Skeletal muscle satellite cell (primary cell): ENCODE data around the gene BPGM.

Source experiments
- H3K27me3 ChIP-seq: 2 replicates; pipeline ENCODE4 v1.7.0; 2013; ENCODE audit warnings: low read length; ENCODE audit not compliant: control insufficient read depth, insufficient read depth
- H3K36me3 ChIP-seq: 2 replicates; pipeline ENCODE4 v1.7.0; 2013; ENCODE audit warnings: mild to moderate bottlenecking, control low read depth, low read length; ENCODE audit not compliant: insufficient read depth
- H3K4me1 ChIP-seq: 2 replicates; pipeline ENCODE4 v1.7.0; 2013; ENCODE audit warnings: low read length; ENCODE audit not compliant: control insufficient read depth, insufficient read depth
- H3K4me2 ChIP-seq: 2 replicates; pipeline ENCODE4 v1.7.0; 2013; ENCODE audit warnings: mild to moderate bottlenecking, low read length
- H3K4me3 ChIP-seq: 2 replicates; pipeline ENCODE4 v1.7.0; 2013; ENCODE audit warnings: low read length
- H3K9ac ChIP-seq: 2 replicates; pipeline ENCODE4 v1.7.0; 2013; ENCODE audit warnings: mild to moderate bottlenecking, low read depth, low read length, moderate library complexity
- H3K9me3 ChIP-seq: replicated peaks from 2 replicates; pipeline ENCODE4 v1.7.0; 2013; ENCODE audit warnings: mild to moderate bottlenecking, control low read depth, low read length

The BPGM gene

DNA sequence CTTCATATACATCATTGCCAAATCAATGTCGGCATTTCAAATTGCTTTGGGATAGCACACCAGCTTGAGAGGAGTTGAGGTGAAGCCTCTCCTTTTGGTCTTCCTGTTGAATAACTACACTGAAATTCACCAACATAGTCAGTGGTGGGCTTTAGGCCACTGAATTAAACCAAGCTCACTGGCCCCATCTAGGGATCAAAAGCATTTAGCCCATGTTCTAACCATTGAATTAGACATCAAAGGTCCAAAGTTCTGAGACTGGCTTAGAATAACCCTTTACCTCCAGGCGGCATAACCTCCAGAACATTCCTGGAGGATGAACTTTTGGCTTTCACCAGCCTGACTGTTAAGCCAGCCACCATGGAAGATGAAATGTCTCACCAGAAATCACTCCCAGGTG is 54.6 kb downstream of the BPGM start:
- Histone ChIP-seq H3K27me3 (no peaks in the 10 kb centered on the region), H3K9ac (no peak overlapping the region), H3K9me3 (no peaks in the 10 kb centered on the region), H3K4me2 (no peak overlapping the region), H3K4me3 (no peak overlapping the region), H3K36me3 (no peaks in the 10 kb centered on the region), H3K4me1 (peaks cover 12% of the 10 kb centered on the region)

DNA sequence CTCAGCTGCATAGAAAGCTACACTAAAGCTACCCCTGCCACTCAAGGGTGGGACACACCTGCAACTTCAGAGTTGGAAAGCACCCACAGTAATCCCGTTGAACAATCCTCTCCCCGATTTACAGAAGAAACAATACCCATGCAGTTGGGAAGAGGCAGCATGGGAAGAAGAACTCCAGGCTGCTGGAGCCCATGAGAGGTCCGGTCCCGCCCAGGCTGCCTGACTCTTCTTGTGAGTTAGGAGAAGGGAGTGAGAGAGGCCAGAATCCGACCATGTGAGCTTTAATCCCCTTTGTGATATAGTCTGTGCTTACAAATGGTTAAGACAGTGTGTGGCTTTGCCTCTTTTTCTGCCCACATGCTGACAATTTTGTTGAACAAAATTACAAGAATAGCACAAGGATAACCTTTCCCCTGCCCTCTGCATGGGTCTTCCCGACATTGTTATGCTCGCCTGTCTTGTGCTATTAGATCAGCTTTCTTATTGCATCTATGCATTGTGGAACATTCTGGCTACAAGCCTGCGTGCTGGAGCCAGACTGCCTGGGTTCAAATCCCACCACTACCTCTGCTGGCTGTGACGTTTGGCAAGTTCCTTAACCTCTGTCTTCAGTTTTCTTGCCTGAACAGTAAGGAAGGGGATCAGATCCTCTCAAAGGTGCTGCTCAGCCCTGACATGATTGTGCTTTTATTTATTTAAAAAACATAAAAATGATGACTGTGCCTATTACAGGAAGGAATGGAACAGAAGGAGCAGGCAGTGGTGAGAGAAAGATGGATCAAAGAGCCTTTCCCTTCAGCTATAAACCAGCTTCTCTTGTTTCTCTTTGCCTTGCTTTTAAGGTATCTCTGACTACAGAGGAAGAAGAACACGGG is 56.0 kb downstream of the BPGM start:
- no peaks in the 10 kb centered on the region for H3K27me3 ChIP-seq

DNA sequence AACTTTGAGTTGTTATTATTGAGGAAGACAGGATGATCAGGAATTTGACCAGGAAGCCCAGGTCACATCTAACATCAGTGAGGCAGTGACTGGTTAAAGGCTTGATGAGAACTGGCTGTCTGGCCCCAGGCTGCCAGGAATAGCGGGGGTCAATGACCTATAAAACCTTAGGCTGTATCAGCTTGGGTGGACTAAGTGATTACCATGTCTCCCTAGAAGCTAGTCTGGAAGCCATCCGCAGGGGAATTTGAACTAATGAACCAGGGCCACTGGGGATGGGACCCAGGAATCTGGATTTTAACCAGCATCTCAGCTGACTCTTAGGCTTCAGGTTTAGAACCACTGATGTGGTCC is 56.6 kb downstream of the BPGM start:
- no peaks in the 10 kb centered on the region for H3K9me3 ChIP-seq
- no peak overlapping the region for H3K4me2 ChIP-seq
- H3K36me3 ChIP-seq, result no peaks in the 10 kb centered on the region
- H3K27me3 ChIP-seq, result no peaks in the 10 kb centered on the region
- H3K4me1 ChIP-seq, result peaks cover 12% of the 10 kb centered on the region
- H3K9ac ChIP-seq, result no peak overlapping the region
- no peak overlapping the region for H3K4me3 ChIP-seq

More for the DNA sequence above, 56.0 kb downstream of the BPGM start:
- H3K4me1 ChIP-seq, result peaks cover 12% of the 10 kb centered on the region
- H3K4me3 ChIP-seq, result no peak overlapping the region
- H3K4me2 ChIP-seq, result no peak overlapping the region
- no peaks in the 10 kb centered on the region for H3K36me3 ChIP-seq
- H3K9ac ChIP-seq, result no peak overlapping the region
- no peaks in the 10 kb centered on the region for H3K9me3 ChIP-seq

DNA sequence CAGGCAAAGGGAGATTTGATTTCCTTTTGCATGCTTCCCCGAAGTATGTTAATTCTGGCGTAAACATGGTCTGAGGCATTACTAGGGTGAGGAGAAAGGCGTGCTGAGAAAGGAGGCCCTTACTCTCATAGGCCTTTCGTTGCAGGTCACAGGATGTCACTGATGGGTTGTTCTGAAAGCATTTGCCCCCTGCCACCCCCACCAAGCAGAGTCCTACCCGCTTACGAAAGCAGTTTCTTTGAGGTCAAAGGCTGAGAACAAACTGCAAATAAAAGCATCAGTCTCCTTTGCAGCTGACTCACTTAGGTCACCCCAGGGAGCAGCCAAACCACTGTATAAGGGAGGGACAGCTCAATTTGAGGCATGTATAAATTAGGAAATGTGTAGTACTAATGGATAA is 57.1 kb downstream of the BPGM start:
- H3K9me3 ChIP-seq, result no peaks in the 10 kb centered on the region
- H3K36me3 ChIP-seq, result no peaks in the 10 kb centered on the region
- no peaks in the 10 kb centered on the region for H3K27me3 ChIP-seq
- H3K4me1 ChIP-seq, result peaks cover 12% of the 10 kb centered on the region
- H3K4me2 ChIP-seq, result no peak overlapping the region
- H3K9ac ChIP-seq, result no peak overlapping the region
- H3K4me3 ChIP-seq, result no peak overlapping the region

DNA sequence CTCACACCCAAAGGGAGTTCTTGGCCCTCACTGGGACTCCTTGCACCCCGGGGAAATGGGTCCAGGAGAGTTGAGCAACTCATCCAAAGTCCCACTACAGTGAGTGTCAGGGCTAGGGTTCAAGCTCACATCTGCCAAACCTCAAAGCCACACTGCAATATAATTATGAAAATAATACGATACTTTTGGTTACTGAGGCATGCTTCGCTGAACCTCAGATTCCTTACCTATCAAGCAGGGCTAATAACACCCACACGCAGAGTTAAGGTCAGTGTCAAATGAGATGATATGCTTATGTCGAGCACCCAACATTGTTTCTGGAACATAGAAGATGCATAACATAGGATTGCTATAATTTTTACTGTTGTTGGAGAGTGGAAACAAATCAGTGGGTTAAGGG is 58.2 kb downstream of the BPGM start:
- Histone ChIP-seq H3K4me2 (no peak overlapping the region), H3K4me1 (peaks cover 12% of the 10 kb centered on the region), H3K4me3 (no peak overlapping the region), H3K36me3 (no peaks in the 10 kb centered on the region), H3K27me3 (no peaks in the 10 kb centered on the region), H3K9ac (no peak overlapping the region), H3K9me3 (no peaks in the 10 kb centered on the region)

DNA sequence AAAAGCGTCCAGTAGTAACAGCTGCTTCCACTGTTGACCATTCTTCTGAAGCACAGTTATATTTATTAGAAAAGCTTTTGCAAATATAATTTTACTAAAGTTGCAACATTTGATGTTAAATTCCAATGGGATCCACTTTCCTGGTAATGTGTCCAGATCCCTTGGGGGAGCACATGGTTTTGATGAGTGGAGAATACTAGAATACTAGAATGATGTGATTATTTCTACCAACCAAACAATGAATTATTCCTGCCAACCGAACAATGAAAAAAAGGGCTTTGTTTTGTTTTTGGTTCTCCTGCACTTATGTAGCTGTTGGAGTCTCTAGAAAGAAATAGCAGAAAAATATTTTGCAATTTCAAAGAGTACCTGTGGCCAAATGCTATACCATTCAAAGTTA is 59.1 kb downstream of the BPGM start:
- H3K9me3 ChIP-seq, result no peaks in the 10 kb centered on the region
- no peaks in the 10 kb centered on the region for H3K36me3 ChIP-seq
- H3K9ac ChIP-seq, result no peak overlapping the region
- H3K4me3 ChIP-seq, result no peak overlapping the region
- no peaks in the 10 kb centered on the region for H3K27me3 ChIP-seq
- peaks cover 12% of the 10 kb centered on the region for H3K4me1 ChIP-seq
- no peak overlapping the region for H3K4me2 ChIP-seq

DNA sequence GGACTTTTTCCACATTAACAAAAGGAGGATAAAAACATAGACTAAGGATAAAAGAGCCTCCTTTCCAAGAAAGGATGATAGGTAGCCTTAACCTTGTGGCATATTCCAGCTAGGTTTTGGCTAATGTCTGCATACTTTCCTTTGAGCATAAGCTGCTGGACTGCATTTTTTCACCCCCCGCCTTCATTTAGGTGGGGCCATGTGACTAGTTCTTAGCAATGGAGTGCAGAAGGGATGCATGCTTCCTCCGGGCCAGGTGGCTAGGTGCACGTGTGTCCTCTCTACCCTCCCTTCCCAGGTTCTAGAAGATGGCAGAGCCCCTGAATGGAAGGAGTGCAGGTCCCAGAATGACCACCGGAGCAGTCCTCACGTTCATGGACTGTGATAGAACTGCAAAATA is 59.8 kb downstream of the BPGM start:
- no peak overlapping the region for H3K4me3 ChIP-seq
- no peaks in the 10 kb centered on the region for H3K27me3 ChIP-seq
- H3K9me3 ChIP-seq, result no peaks in the 10 kb centered on the region
- H3K9ac ChIP-seq, result no peak overlapping the region
- no peak overlapping the region for H3K4me2 ChIP-seq
- H3K4me1 ChIP-seq, result peaks cover 12% of the 10 kb centered on the region
- H3K36me3 ChIP-seq, result no peaks in the 10 kb centered on the region

DNA sequence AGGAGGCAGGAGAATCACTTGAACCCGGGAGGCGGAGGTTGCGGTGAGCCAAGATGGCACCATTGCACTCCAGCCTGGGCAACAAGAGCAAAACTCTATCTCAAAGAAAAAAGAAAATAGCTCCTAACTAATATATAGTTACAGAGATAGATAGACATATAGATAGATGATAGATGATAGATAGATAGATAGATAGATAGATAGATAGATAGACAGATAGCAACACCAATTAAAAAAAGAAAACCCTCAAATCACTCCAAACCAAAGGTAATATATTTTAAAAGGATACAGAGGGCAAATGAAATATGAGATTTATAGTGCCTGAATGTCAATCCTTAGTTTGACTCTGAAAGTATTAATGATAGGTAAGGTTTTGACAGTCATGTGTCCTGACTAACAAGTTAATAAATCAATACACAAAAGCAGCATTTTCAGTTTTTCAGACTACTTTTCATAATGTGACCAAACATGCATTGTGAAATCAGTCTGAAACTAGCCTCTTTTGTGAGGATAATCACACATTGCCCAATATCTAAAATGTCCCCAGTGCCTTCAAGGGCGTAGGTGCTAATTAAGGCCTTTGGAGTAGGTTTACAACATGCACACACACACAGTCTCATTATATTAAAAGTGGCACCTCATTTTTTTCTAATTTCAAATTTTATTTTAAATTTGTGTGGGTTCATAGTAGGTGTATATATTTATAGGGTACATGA is 61.2 kb downstream of the BPGM start:
- H3K36me3 ChIP-seq, result no peaks in the 10 kb centered on the region
- no peak overlapping the region for H3K4me3 ChIP-seq

DNA sequence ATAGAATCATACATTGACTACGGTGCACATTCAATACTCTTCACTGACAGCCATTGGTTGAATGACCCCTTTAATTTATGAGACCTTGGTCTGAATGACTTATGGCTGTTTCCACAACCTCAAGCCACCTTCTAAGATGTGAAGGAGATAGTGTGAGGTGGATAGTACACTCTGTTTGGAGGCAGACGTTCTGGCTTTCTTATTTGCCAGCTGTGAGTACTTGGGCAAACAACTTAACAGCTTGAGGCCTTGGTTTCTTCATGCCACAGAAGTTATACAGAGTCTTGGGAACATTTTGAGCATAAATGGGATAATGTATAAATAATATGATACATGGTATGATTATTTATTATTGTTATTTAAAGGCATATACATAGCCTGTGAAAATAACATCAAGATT is 62.0 kb downstream of the BPGM start:
- Histone ChIP-seq H3K27me3 (no peaks in the 10 kb centered on the region), H3K9ac (no peak overlapping the region), H3K4me2 (no peak overlapping the region), H3K36me3 (no peaks in the 10 kb centered on the region), H3K4me1 (peaks cover 2% of the 10 kb centered on the region), H3K9me3 (no peaks in the 10 kb centered on the region), H3K4me3 (no peak overlapping the region)

More for the DNA sequence above, 61.2 kb downstream of the BPGM start:
- Histone ChIP-seq H3K9me3 (no peaks in the 10 kb centered on the region), H3K9ac (no peak overlapping the region), H3K27me3 (no peaks in the 10 kb centered on the region), H3K4me1 (peaks cover 11% of the 10 kb centered on the region), H3K4me2 (no peak overlapping the region)

DNA sequence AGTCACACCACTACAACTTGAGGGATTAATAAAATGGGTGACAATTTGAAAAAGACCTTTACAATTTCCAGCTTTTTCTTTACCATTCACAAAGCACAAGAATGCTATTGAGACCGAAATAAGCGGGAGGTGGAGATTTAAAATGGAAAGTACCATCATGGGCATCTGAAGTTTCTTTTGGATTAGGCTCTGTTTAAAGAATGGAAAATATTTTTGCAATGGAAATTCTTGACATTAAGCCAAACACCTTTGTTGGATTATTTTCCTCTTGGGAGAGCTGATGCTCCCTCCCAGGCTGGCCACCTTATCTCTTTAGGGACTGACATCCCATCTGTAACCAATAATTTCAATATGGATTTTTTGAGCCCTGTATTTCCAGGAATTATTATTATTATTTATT is 62.5 kb downstream of the BPGM start:
- H3K4me1 ChIP-seq, result no peaks in the 10 kb centered on the region
- no peak overlapping the region for H3K4me3 ChIP-seq
- no peaks in the 10 kb centered on the region for H3K36me3 ChIP-seq
- H3K27me3 ChIP-seq, result no peaks in the 10 kb centered on the region
- no peak overlapping the region for H3K4me2 ChIP-seq
- H3K9me3 ChIP-seq, result no peaks in the 10 kb centered on the region
- no peak overlapping the region for H3K9ac ChIP-seq

DNA sequence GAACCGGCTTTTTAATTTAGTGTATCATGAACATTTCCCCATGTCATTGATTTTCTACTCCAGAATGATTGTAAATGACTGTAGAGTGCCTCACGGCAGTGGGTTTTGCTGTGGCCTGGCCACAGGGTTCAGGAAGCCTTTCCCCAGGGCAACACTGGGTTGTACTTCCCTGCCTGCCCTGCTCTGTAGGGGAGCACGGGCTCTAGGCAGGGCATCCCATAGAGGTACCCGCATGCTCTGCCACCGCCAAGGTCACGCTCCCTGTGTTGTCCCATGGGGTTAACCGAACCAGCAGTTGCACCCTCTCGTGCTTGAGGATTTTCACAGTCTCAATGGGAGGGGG is 63.8 kb downstream of the BPGM start:
- H3K4me2 ChIP-seq, result no peak overlapping the region
- H3K9ac ChIP-seq, result no peak overlapping the region
- H3K27me3 ChIP-seq, result no peaks in the 10 kb centered on the region
- H3K4me3 ChIP-seq, result no peak overlapping the region
- no peaks in the 10 kb centered on the region for H3K9me3 ChIP-seq
- H3K4me1 ChIP-seq, result no peaks in the 10 kb centered on the region
- no peaks in the 10 kb centered on the region for H3K36me3 ChIP-seq
